ENCODE results near the gene GSTM1. TPM values are rescaled to one million over a fixed set of nuclear protein-coding genes. Genes with fewer than 3 reads are reported as not detected.

The GSTM1 gene
- total and polyA plus RNA-seq, 4 donors: 0.10 to 36.9 TPM; not detected in 2

DNA sequence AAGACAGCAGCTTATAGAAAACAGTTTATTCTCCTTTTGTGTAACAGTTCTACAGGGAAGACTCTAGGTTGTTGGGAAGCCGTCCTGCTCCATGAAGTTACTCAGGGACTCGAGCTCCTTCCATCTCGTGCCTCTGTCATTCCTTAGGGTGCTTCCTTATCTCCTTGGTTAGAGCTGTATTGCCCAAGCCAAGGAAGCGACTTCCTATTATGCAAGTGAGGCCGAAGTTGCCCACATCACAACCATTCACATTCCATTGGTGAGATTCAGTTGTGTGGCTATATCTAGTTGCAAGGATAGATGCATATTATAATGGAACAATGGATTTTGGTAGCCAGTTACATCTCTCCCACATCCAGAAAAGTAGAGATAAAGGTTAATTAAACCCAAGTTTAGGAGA, 33.4 kb downstream of the GSTM1 start:
- Histone ChIP-seq H3K9me3 (ENCODE audit: control insufficient read depth in 4 of 4, insufficient read depth in 3 of 4, low read length in 3 of 4) (no peaks in the 10 kb centered on the region), H3K4me3 (no peak overlapping the region), H3K4me1 (ENCODE audit: control insufficient read depth in 5 of 5, insufficient read depth in 5 of 5, low read length in 5 of 5) (peaks cover 0 to 3% (median 0%) of the 10 kb centered on the region in 5 donors), H3K36me3 (ENCODE audit: control insufficient read depth in 4 of 4, insufficient read depth in 4 of 4, low read length in 4 of 4) (peaks cover 0 to 2% (median 0%) of the 10 kb centered on the region in 4 donors), H3K27ac (ENCODE audit: low read depth in 1 of 2, low read length in 1 of 2) (no peak overlapping the region), H3K9ac (ENCODE audit: insufficient read depth in 1 of 2, low read length in 2 of 2) (no peak overlapping the region), H3K27me3 (ENCODE audit: control insufficient read depth in 3 of 3, insufficient read depth in 3 of 3, low read length in 2 of 3) (no peaks in the 10 kb centered on the region)
- TF ChIP-seq, protein P1, sequence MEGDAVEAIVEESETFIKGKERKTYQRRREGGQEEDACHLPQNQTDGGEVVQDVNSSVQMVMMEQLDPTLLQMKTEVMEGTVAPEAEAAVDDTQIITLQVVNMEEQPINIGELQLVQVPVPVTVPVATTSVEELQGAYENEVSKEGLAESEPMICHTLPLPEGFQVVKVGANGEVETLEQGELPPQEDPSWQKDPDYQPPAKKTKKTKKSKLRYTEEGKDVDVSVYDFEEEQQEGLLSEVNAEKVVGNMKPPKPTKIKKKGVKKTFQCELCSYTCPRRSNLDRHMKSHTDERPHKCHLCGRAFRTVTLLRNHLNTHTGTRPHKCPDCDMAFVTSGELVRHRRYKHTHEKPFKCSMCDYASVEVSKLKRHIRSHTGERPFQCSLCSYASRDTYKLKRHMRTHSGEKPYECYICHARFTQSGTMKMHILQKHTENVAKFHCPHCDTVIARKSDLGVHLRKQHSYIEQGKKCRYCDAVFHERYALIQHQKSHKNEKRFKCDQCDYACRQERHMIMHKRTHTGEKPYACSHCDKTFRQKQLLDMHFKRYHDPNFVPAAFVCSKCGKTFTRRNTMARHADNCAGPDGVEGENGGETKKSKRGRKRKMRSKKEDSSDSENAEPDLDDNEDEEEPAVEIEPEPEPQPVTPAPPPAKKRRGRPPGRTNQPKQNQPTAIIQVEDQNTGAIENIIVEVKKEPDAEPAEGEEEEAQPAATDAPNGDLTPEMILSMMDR (IDR thresholded peaks at IDR 0.05; ENCODE audit: control extremely low read depth, extremely low read depth): no peak
- DNase-seq (no peak), ATAC-seq (ENCODE audit: insufficient read depth, low FRiP score) (no peak)
- WGBS, 2 donors: 57 to 70% methylated on average over 5 of the region's 5 CpGs

DNA sequence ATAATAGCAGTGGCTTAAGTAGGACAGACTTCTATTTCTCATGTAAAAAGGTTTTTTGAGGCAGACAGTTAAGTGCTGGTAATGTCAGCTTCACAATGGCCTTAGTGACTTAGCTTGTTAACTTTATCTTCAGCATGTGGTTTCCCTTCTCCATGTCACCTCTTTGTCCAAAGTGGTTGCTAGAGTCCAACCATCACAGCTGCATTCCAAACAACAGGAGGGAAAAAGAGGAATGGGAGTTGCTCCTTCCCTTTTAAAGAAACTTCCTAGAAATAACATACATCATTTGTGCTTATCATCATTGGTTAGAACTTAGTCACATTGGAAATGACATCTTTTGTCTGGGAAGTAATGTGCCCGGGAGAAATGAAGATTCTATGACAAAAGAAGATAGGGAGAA, 34.4 kb downstream of the GSTM1 start:
- H3K27me3 ChIP-seq (ENCODE audit: control insufficient read depth in 3 of 3, insufficient read depth in 3 of 3, low read length in 2 of 3): no peaks in the 10 kb centered on the region
- TF ChIP-seq, protein P1 (IDR thresholded peaks at IDR 0.05; ENCODE audit: control extremely low read depth, extremely low read depth): no peak
- H3K9me3 ChIP-seq (ENCODE audit: control insufficient read depth in 4 of 4, insufficient read depth in 3 of 4, low read length in 3 of 4): no peaks in the 10 kb centered on the region
- H3K27ac ChIP-seq (ENCODE audit: low read depth in 1 of 2, low read length in 1 of 2): no peak overlapping the region
- no peak overlapping the region for H3K9ac ChIP-seq (ENCODE audit: insufficient read depth in 1 of 2, low read length in 2 of 2)
- H3K36me3 ChIP-seq (ENCODE audit: control insufficient read depth in 4 of 4, insufficient read depth in 4 of 4, low read length in 4 of 4): no peaks in the 10 kb centered on the region
- H3K4me3 ChIP-seq: no peak overlapping the region
- DNase-seq (no peak), ATAC-seq (ENCODE audit: insufficient read depth, low FRiP score) (no peak)
- no peaks in the 10 kb centered on the region for H3K4me1 ChIP-seq (ENCODE audit: control insufficient read depth in 5 of 5, insufficient read depth in 5 of 5, low read length in 5 of 5)
- WGBS, 2 donors: 98 to 100% methylated on average over 1 of the region's 1 CpG

DNA sequence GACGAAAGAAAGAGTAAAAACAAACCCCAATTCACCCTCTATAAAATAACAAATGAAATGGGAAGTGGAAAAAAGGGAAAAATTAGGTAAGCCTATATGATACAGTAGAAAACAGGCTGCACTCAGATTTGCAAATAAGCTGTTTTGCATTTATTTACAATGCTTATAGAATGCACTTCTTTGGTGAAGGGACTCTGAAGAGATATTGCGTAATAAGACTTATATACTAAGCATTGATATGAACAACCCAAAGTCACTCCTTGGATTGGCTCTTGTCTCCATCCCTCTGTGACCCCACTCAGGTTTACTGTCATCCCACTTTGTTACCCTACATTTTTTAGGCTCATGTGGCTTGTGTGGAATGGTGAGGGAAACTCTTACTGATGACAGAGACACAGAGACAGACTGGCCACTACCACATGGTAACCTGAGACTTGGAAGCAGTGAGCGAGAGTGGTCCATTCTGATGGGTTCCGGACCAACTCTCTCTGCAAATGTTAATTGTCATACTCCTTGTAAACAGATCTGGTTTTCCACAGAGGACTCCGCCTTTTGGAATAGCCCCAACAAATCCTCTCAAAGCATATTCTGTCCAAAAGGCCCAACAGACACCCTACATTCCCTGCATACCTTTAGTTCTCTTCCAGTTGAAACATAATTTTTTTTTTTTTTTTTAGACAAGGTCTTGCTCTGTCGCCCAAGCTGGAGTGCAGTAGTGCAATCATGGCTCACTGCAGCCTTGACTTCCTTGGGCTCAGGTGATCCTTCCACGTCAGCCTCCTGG, 35.5 kb downstream of the GSTM1 start:
- Histone ChIP-seq H3K4me3 (no peak overlapping the region), H3K9ac (ENCODE audit: insufficient read depth in 1 of 2, low read length in 2 of 2) (no peak overlapping the region), H3K27ac (ENCODE audit: low read depth in 1 of 2, low read length in 1 of 2) (no peak overlapping the region), H3K4me1 (ENCODE audit: control insufficient read depth in 5 of 5, insufficient read depth in 5 of 5, low read length in 5 of 5) (no peaks in the 10 kb centered on the region), H3K9me3 (ENCODE audit: control insufficient read depth in 4 of 4, insufficient read depth in 3 of 4, low read length in 3 of 4) (no peaks in the 10 kb centered on the region), H3K36me3 (ENCODE audit: control insufficient read depth in 4 of 4, insufficient read depth in 4 of 4, low read length in 4 of 4) (no peaks in the 10 kb centered on the region), H3K27me3 (ENCODE audit: control insufficient read depth in 3 of 3, insufficient read depth in 3 of 3, low read length in 2 of 3) (no peaks in the 10 kb centered on the region)
- WGBS, 2 donors: 84 to 93% methylated on average over 7 of the region's 7 CpGs
- no peak for ATAC-seq (ENCODE audit: insufficient read depth, low FRiP score)
- DNase-seq: no peak
- TF ChIP-seq, protein P1 (IDR thresholded peaks at IDR 0.05; ENCODE audit: control extremely low read depth, extremely low read depth): no peak

Data from lung (tissue), 12 donors.